ENCODE measurements around the gene CDON. TPM values are rescaled to one million over a fixed set of nuclear protein-coding genes. Genes with fewer than 3 reads are reported as not detected.

Gene CDON, protein sequence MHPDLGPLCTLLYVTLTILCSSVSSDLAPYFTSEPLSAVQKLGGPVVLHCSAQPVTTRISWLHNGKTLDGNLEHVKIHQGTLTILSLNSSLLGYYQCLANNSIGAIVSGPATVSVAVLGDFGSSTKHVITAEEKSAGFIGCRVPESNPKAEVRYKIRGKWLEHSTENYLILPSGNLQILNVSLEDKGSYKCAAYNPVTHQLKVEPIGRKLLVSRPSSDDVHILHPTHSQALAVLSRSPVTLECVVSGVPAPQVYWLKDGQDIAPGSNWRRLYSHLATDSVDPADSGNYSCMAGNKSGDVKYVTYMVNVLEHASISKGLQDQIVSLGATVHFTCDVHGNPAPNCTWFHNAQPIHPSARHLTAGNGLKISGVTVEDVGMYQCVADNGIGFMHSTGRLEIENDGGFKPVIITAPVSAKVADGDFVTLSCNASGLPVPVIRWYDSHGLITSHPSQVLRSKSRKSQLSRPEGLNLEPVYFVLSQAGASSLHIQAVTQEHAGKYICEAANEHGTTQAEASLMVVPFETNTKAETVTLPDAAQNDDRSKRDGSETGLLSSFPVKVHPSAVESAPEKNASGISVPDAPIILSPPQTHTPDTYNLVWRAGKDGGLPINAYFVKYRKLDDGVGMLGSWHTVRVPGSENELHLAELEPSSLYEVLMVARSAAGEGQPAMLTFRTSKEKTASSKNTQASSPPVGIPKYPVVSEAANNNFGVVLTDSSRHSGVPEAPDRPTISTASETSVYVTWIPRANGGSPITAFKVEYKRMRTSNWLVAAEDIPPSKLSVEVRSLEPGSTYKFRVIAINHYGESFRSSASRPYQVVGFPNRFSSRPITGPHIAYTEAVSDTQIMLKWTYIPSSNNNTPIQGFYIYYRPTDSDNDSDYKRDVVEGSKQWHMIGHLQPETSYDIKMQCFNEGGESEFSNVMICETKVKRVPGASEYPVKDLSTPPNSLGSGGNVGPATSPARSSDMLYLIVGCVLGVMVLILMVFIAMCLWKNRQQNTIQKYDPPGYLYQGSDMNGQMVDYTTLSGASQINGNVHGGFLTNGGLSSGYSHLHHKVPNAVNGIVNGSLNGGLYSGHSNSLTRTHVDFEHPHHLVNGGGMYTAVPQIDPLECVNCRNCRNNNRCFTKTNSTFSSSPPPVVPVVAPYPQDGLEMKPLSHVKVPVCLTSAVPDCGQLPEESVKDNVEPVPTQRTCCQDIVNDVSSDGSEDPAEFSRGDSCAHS (N-terminal part only)
- 0.55 and 2.4 TPM in 2 replicates for polyA plus RNA-seq

DNA sequence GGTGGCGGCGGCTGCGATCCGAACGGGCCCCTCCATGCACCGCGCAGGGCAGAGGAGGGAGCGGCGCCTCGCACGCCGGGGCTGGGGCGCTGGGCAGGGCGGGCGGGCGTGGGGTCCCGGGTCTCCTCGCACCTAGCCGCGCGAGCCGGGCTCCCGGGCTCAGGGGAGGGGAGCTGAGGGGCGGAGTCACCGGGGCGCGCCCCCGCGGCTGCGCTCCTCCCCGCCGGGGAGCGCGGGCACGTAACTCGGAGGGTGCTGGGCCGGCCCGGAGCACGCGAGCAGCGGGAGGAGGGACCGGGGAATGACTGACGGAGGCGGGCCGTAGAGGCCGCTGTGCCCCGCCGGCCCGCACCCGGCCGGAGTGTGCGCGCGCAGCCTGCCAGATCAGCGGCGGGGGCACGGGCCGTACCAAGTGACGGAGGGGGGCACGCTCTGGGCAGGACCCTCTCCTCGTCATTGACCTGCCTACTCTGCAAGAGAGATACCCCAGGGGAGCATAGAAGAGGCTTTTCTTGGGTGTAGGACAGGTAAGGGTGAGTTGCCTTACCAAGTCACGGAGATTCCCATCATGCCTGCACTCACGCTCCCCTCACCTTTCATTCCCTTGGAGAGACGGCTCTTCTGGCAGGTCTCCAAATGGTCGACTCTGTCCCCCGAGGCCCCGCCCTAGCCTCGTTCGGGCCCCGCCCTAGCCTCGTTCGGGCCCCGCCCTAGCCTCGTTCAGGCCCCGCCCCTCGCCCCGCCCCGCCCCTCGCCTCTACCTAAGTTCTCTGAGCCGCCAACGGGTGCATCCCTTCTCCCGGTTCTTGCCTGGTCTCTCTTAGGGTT, at the start of gene CDON:
Gene CDON (minus strand): TSS at position 188 of the 828 bp plus-strand sequence. CDS start 39,390 bp downstream, outside the sequence.

DNA sequence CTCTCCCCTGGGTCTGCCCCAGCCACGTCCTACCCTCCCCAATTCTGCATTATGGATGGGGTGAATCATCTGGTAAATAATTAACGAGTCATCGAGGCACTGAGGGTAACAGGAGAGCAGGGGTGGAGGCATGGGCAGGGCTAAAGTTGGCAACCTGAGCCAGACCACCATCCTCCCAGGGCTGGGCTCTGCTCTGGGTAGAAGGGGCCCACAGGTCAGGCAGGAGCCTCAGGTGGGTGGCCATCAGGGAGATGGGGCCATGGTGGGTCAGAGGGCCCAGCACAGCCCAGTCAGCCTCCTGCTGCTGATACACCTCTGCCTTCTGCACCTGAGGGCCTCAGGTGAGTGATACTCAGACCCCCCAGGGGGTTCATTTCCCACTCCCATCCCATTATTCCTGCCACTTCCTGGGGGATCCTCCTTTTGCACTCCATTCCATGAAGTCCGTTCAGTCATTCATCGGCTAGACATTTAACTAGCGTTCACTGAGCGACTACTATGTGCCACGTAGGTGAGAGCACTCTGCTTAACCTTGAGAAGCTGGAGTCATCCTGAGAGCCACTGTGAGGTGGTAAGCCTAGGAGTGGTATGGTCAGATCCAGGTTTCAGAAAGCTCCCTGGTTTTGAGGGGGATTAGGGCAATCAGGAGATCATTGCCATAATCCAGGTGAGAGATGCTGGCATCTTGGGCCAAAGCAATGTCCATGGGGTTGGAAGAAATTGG, 116.7 kb downstream of the CDON start, which contains the start of gene VSIG10L2:
Gene VSIG10L2 (plus strand): TSS at position 248 of the 724 bp plus-strand sequence. CDS start 12 bp downstream, at position 260.

Other genes starting within 250 kb of the CDON start
- gene PATE4, start 229.6 kb downstream of the CDON start, polyA plus RNA-seq, result not detected in 2 replicates
- gene HYLS1, start 175.2 kb downstream of the CDON start, polyA plus RNA-seq, result 12.5 and 15.8 TPM in 2 replicates
- 25.6 and 41.9 TPM in 2 replicates for gene PUS3, start 159.7 kb downstream of the CDON start, polyA plus RNA-seq
- gene DDX25, start 158.4 kb downstream of the CDON start, polyA plus RNA-seq, result 58.7 and 59.3 TPM in 2 replicates
- gene VSIG10L2, start 116.8 kb downstream of the CDON start, polyA plus RNA-seq, result not detected in 2 replicates
- gene RPUSD4, start 148.8 kb upstream of the CDON start, polyA plus RNA-seq, result 10.3 and 12.9 TPM in 2 replicates
- 40.1 and 45.3 TPM in 2 replicates for gene FAM118B, start 148.9 kb upstream of the CDON start, polyA plus RNA-seq
- gene SRPRA, start 206.0 kb upstream of the CDON start, polyA plus RNA-seq, result 48.2 and 48.5 TPM in 2 replicates
- gene FOXRED1, start 206.3 kb upstream of the CDON start, polyA plus RNA-seq, result 19.4 and 23.0 TPM in 2 replicates
- gene TIRAP, start 220.2 kb upstream of the CDON start, polyA plus RNA-seq, result 0.59 and 1.5 TPM in 2 replicates
- 2.2 and 7.1 TPM in 2 replicates for gene DCPS, start 241.2 kb upstream of the CDON start, polyA plus RNA-seq

Measured in Purkinje cell (primary cell).